ENCODE data around the gene NUTM2B. TPM values are rescaled to one million over a fixed set of nuclear protein-coding genes. Genes with fewer than 3 reads are reported as not detected.
"Not testable (repeated sequence)": the region's sequence is repeated elsewhere in the genome, so short reads cannot be mapped to it uniquely, and the experiment has no call there.

The NUTM2B gene
- total and polyA plus RNA-seq, 2 donors (not counting 1 experiment from before 2014, with no cell fraction given): 1.3 to 1.8 TPM

GRCh38 chr10:79720000-79720399, 17.0 kb downstream of the NUTM2B start:
- CTCF ChIA-PET; H3K36me3 ChIP-seq (replicated peaks in 1 of 2; ENCODE audit: control extremely low read depth in 1 of 2, control insufficient read depth in 1 of 2, extremely low read depth in 1 of 2, insufficient read depth in 2 of 2, low read length in 1 of 2); H3K4me3 Mint-ChIP-seq; POLR2A ChIA-PET; H3K4me1 Mint-ChIP-seq; H3K27ac Mint-ChIP-seq; H3K4me1 ChIP-seq (ENCODE audit: control insufficient read depth in 2 of 2, insufficient read depth in 2 of 2, low read length in 2 of 2); H3K79me2 ChIP-seq (ENCODE audit: control insufficient read depth, insufficient read depth, low read length); H3K27me3 ChIP-seq (replicated peaks in 1 of 4; ENCODE audit: control extremely low read depth in 1 of 4, control insufficient read depth in 3 of 4, insufficient read depth in 4 of 4, low read length in 3 of 4); intact Hi-C loops (cut with micrococcal nuclease); H2AFZ ChIP-seq (ENCODE audit: insufficient read depth, low read depth, low read length, poor library complexity, severe bottlenecking); H3K4me2 ChIP-seq (replicated peaks; ENCODE audit: low read depth, low read length, poor library complexity, severe bottlenecking); H3K27me3 Mint-ChIP-seq; H3K9me3 ChIP-seq (ENCODE audit: control extremely low read depth in 1 of 3, control insufficient read depth in 2 of 3, insufficient read depth in 1 of 3, low read length in 2 of 3); DNase-seq; H3K4me3 ChIP-seq (ENCODE audit: control extremely low read depth in 1 of 5, extremely low read depth in 1 of 5, insufficient read depth in 1 of 5, low read depth in 2 of 5, low read length in 4 of 5); ATAC-seq (ENCODE audit: low read depth); H4K20me1 ChIP-seq (ENCODE audit: control insufficient read depth, insufficient read depth, low read length, poor library complexity, severe bottlenecking); H3K9me3 Mint-ChIP-seq (ENCODE audit: insufficient read depth); H3K9ac ChIP-seq (ENCODE audit: low read length); H3K27ac ChIP-seq (ENCODE audit: low read length in 2 of 2): not testable (repeated sequence)
- no CpG with 5 or more reads among the region's 4 CpGs for WGBS (ENCODE audit: insufficient coverage)

DNA sequence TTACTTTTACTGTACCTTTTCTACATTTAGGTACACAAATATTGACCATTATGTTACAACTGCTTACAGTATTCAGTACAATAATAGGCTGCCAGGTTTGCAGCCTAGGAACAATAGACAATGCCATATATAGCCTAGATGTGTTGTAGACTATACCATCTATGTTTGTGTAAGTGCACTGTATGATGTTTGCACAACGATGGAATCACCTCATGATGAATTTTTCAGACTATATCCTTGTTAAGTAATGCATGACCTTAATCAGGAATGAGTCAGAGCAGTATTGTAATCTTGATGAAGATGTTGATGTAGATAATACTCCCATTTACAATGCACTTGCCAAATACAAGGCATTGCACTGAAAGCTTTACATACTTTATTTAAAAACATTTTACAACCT, 23.6 kb downstream of the NUTM2B start:
- H2AFZ ChIP-seq (ENCODE audit: insufficient read depth, low read depth, low read length, poor library complexity, severe bottlenecking); H3K4me3 Mint-ChIP-seq; H3K9me3 Mint-ChIP-seq (ENCODE audit: insufficient read depth); H3K4me1 ChIP-seq (ENCODE audit: control insufficient read depth in 2 of 2, insufficient read depth in 2 of 2, low read length in 2 of 2); intact Hi-C loops (cut with micrococcal nuclease); H3K27me3 Mint-ChIP-seq; H3K79me2 ChIP-seq (ENCODE audit: control insufficient read depth, insufficient read depth, low read length); H3K27me3 ChIP-seq (replicated peaks in 1 of 4; ENCODE audit: control extremely low read depth in 1 of 4, control insufficient read depth in 3 of 4, insufficient read depth in 4 of 4, low read length in 3 of 4); H4K20me1 ChIP-seq (ENCODE audit: control insufficient read depth, insufficient read depth, low read length, poor library complexity, severe bottlenecking); H3K36me3 ChIP-seq (replicated peaks in 1 of 2; ENCODE audit: control extremely low read depth in 1 of 2, control insufficient read depth in 1 of 2, extremely low read depth in 1 of 2, insufficient read depth in 2 of 2, low read length in 1 of 2); H3K4me1 Mint-ChIP-seq; H3K9me3 ChIP-seq (ENCODE audit: control extremely low read depth in 1 of 3, control insufficient read depth in 2 of 3, insufficient read depth in 1 of 3, low read length in 2 of 3); H3K9ac ChIP-seq (ENCODE audit: low read length); CTCF ChIA-PET; H3K4me2 ChIP-seq (replicated peaks; ENCODE audit: low read depth, low read length, poor library complexity, severe bottlenecking); ATAC-seq (ENCODE audit: low read depth); H3K27ac ChIP-seq (ENCODE audit: low read length in 2 of 2); H3K27ac Mint-ChIP-seq; POLR2A ChIA-PET; H3K4me3 ChIP-seq (ENCODE audit: control extremely low read depth in 1 of 5, extremely low read depth in 1 of 5, insufficient read depth in 1 of 5, low read depth in 2 of 5, low read length in 4 of 5); DNase-seq: not testable (repeated sequence)
- WGBS (ENCODE audit: insufficient coverage): no CpG with 5 or more reads among the region's 1 CpG

- CTCF ChIA-PET; H3K4me1 Mint-ChIP-seq; H2AFZ ChIP-seq (ENCODE audit: insufficient read depth, low read depth, low read length, poor library complexity, severe bottlenecking); H3K9me3 ChIP-seq (ENCODE audit: control extremely low read depth in 1 of 3, control insufficient read depth in 2 of 3, insufficient read depth in 1 of 3, low read length in 2 of 3); H3K27ac ChIP-seq (ENCODE audit: low read length in 2 of 2); H3K9me3 Mint-ChIP-seq (ENCODE audit: insufficient read depth); H3K79me2 ChIP-seq (ENCODE audit: control insufficient read depth, insufficient read depth, low read length); ATAC-seq (ENCODE audit: low read depth); H4K20me1 ChIP-seq (ENCODE audit: control insufficient read depth, insufficient read depth, low read length, poor library complexity, severe bottlenecking); POLR2A ChIA-PET; H3K36me3 ChIP-seq (replicated peaks in 1 of 2; ENCODE audit: control extremely low read depth in 1 of 2, control insufficient read depth in 1 of 2, extremely low read depth in 1 of 2, insufficient read depth in 2 of 2, low read length in 1 of 2); H3K4me1 ChIP-seq (ENCODE audit: control insufficient read depth in 2 of 2, insufficient read depth in 2 of 2, low read length in 2 of 2); H3K4me3 Mint-ChIP-seq; H3K9ac ChIP-seq (ENCODE audit: low read length); H3K27me3 ChIP-seq (replicated peaks in 1 of 4; ENCODE audit: control extremely low read depth in 1 of 4, control insufficient read depth in 3 of 4, insufficient read depth in 4 of 4, low read length in 3 of 4); DNase-seq; H3K4me3 ChIP-seq (ENCODE audit: control extremely low read depth in 1 of 5, extremely low read depth in 1 of 5, insufficient read depth in 1 of 5, low read depth in 2 of 5, low read length in 4 of 5); intact Hi-C loops (cut with micrococcal nuclease); H3K27ac Mint-ChIP-seq; H3K27me3 Mint-ChIP-seq; H3K4me2 ChIP-seq (replicated peaks; ENCODE audit: low read depth, low read length, poor library complexity, severe bottlenecking): not testable (repeated sequence)
- WGBS (ENCODE audit: insufficient coverage): no CpG with 5 or more reads among the region's 7 CpGs
Measured at GRCh38 chr10:79744844-79745243, 41.8 kb downstream of the NUTM2B start.

DNA sequence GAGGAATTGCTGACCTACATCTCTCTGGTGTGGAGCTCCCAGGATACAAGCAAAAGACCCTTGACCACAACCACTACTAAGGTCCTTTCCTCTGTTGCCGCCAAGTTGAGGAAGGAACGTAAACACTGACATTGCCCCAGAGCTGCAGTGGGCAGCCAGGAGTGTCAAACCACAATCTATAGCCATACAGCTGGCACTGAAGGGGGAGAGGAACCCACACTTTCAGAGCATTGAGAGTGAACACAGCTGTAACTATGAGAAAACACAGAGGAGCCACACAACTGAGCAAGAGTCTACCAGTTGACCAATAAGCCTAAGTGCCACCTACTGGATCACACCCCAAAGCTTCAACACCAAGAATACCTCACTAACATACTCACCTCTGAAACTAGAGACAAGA, 45.5 kb downstream of the NUTM2B start:
- H3K9me3 ChIP-seq (ENCODE audit: control extremely low read depth in 1 of 3, control insufficient read depth in 2 of 3, insufficient read depth in 1 of 3, low read length in 2 of 3); H3K27me3 Mint-ChIP-seq; H2AFZ ChIP-seq (ENCODE audit: insufficient read depth, low read depth, low read length, poor library complexity, severe bottlenecking); DNase-seq; H3K9me3 Mint-ChIP-seq (ENCODE audit: insufficient read depth); H3K36me3 ChIP-seq (replicated peaks in 1 of 2; ENCODE audit: control extremely low read depth in 1 of 2, control insufficient read depth in 1 of 2, extremely low read depth in 1 of 2, insufficient read depth in 2 of 2, low read length in 1 of 2); ATAC-seq (ENCODE audit: low read depth); H3K4me1 Mint-ChIP-seq; H3K4me1 ChIP-seq (ENCODE audit: control insufficient read depth in 2 of 2, insufficient read depth in 2 of 2, low read length in 2 of 2); H4K20me1 ChIP-seq (ENCODE audit: control insufficient read depth, insufficient read depth, low read length, poor library complexity, severe bottlenecking); H3K4me3 ChIP-seq (ENCODE audit: control extremely low read depth in 1 of 5, extremely low read depth in 1 of 5, insufficient read depth in 1 of 5, low read depth in 2 of 5, low read length in 4 of 5); intact Hi-C loops (cut with micrococcal nuclease); H3K79me2 ChIP-seq (ENCODE audit: control insufficient read depth, insufficient read depth, low read length); H3K27ac ChIP-seq (ENCODE audit: low read length in 2 of 2); CTCF ChIA-PET; H3K9ac ChIP-seq (ENCODE audit: low read length); H3K27me3 ChIP-seq (replicated peaks in 1 of 4; ENCODE audit: control extremely low read depth in 1 of 4, control insufficient read depth in 3 of 4, insufficient read depth in 4 of 4, low read length in 3 of 4); H3K27ac Mint-ChIP-seq; H3K4me3 Mint-ChIP-seq; POLR2A ChIA-PET; H3K4me2 ChIP-seq (replicated peaks; ENCODE audit: low read depth, low read length, poor library complexity, severe bottlenecking): not testable (repeated sequence)
- no CpG with 5 or more reads among the region's 2 CpGs for WGBS (ENCODE audit: insufficient coverage)

All from B cell (primary cell).